ENCODE results near the gene FXYD5.

DNA sequence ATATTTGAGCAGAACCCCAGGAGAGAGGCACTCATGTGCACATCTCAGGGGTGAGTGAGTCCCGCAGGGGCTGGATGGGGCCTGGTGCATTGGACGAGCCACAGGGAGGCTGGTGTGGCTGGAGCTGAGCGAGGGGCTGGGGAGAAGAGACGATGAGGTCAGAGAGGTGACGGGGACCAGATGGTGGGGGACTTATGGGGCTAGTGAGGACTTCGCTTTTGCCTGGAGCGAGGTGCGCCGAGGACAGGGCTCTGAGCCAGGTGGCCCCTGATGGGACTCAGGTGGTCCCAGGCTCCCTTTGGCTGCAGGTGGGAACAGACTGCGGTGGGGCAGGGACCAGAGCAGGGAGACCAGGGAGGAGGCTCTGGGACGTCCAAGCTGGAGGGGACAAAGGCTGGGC lies 45.8 kb upstream of the FXYD5 start:
- TF ChIP-seq POLR2A (IDR thresholded peaks at IDR 0.05; ENCODE audit: low read depth, low read length) (no peak), POLR2AphosphoS5 (IDR thresholded peaks at IDR 0.05; ENCODE audit: low read depth, low read length) (no peak)
